GM19397 (cell line): Measurements from ENCODE around the gene KLK2.

Source experiments
- ATAC-seq: cut with Tn5 transposase; IDR thresholded peaks from one replicate; pipeline ENCODE4 v1.9.1; 2021; ENCODE audit warnings: mild to moderate bottlenecking, moderate library complexity; ENCODE audit not compliant: unreplicated experiment

KLK2 gene

DNA sequence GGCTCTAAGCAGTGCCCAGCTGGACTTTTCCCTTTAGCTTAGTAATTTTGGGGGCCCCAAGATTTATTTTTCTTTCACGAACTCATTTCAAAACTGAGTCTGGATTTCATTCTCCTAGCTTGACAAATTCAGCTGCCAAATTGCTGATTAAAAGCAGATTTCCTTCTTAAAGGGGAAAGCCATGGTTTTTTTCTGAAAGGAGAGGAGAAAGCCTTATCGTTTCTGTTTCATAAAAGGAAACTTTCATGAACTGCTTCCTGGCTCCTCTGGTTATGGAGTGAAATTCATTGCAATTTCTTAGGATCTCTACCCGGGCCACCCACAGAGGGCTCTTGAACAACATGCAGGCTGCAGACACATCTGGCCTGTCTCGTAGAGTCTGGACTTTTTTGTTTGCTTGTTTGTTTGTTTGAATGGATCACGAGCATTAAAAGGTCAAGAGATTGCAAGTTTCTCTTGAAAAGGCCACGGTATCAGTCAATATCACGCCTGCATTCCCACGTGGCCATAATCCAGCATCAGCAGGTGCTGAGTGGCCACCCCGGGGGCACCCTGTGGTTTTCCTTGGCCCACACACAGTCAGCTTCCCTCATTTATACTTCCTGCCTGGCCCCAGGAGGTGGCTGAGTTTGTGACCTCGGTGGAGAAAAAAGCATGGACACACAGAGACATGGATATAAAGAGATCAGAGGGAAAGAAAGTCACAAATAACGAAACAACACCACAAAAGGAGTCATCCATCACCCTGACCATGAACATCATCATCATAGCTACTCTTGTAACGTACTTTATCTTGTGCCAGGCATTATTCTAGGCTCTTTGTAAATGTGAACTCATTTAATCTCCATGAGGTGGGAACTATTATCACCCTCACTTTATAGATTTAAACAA lies 48.4 kb downstream of the KLK2 start:
- no peak for ATAC-seq

DNA sequence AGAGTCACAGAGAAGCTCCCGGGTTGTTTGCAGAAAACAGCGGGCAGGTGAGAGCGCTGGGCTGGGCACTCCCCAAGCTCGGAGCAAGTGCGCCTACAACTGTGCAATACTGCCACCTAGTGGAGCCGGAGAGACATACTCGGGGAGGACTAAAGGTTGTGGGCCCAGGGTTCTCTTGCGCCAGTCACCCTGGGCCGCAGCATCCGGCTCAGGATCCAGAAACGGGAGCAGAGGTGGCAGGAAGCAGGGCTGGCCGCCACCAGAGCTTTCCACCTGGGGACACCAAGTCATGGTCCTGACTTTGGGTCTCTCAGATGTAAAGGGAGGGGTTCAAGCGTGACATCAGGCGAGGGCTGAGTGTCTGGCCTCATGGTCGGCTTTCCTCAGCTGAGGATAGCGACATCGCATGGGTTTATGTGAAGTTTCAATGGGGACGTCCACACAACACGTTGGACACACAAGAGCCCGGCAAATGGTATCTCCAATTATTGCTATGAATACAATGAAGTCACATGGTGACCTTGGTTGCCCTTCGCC lies 49.1 kb downstream of the KLK2 start:
- no peak for ATAC-seq

DNA sequence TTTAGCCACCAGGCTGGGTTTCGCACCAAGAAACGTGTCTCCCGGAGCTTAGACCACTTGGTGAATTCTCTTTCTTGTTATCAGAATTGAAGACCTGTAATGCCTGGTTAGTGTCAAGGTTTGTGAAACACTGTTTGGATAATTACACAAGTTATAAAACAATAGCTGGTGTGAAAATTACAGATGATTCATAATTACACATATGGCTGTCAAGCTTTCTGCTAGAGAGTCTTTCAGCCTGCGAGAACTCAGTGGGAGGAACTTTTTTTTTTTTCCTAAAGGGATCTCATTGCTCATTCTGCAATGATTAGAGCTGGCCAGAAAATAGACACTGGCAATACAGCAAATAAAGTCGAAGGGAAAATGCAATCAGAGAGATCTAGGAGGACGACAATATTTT lies 51.3 kb downstream of the KLK2 start:
- ATAC-seq = no peak

DNA sequence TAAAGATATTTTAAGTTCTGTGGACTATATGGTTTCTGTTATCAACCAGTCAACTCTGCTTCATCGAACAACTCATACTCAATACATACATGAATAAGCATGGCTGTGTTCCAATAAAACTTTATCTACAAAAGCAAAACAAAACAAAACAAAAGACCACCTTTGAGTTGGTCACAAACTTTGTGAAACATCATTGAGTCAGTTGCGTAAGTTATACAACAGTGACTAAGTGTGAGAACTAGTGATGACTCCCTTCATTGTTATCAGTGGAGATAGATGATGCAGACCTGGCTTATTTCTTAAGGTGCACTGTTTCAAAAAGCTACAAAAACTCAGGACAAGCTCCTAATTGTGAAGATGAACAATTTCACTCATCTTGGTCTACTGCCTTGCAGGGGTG lies 52.5 kb downstream of the KLK2 start:
- ATAC-seq = no peak

DNA sequence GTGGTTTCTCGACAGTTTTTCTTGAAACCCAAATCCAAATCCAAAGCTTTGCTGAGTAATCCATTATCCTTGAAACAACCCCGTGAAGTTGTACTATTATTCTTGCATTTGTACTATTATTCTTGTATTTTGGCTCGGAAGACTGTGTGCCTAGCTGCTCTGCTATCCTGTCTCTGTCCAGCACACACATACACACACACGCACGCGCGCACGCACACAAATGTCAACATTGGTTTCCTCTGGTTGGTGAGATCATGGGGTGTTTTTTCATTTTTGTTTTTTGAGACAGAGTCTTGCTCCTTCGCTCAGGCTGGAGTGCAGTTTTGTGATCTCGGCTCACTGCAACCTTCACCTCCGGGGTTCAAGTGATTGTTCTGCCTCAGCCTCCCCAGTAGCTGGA lies 52.9 kb downstream of the KLK2 start:
- ATAC-seq = no peak

DNA sequence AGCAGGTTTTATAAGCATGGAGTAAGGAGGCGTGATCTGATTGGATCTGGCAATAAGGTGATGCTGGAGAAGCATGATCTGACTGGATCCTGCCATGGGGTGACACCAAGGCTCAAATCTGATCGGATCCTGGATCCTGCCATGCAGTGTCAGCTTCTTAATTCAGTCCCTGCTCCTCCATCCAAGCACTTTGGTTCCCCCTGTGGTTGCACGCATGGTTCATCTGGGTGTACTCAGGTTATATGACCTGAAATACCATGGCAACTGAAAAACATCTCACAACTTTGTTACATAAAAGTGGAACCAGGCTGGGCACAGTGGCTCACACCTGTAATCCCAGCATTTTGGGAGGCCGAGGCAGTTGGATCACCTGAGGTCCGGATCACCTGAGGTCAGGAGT lies 55.6 kb downstream of the KLK2 start:
- no peak for ATAC-seq
